HCT116 (cell line): ENCODE results near the gene CASP7. TPM values are rescaled to one million over a fixed set of nuclear protein-coding genes. Genes with fewer than 3 reads are reported as not detected.

ENCODE experiments used
- ATAC-seq: fragments of 200-7000 bp; cut with Tn5 transposase; 2 replicates; pipeline ENCODE4 v1.9.1; 2020; ENCODE audit warnings: mild to moderate bottlenecking, moderate library complexity
- BruUV-seq: library from RNA; stranded (reverse); fragments of 400-500 nt; replicated peaks from 2 replicates; lab custom pipeline; 2021; lab: Mats Ljungman, UMichigan
- CTCF ChIA-PET: fragments of 300-600 bp; sonication (Branson Sonifier 250); formaldehyde crosslinking; loops from one replicate; lab custom pipeline; 2021; ENCODE audit warnings: antibody characterized with exemption; lab: Charles Lee
- POLR2A ChIA-PET: fragments of 300-600, 350-600 bp; sonication (Branson Sonifier 250); formaldehyde crosslinking; loops from one replicate; lab custom pipeline; 2021; ENCODE audit warnings: antibody characterized with exemption; lab: Charles Lee
- RAD21 ChIA-PET, 2 experiments: fragments of 300-600 bp; sonication (Branson Sonifier 250); formaldehyde crosslinking; loops; one replicate each; lab custom pipeline; 2023; ENCODE audit warnings: low total read pairs in 2 of 2; ENCODE audit not compliant: uncharacterized antibody in 2 of 2, unreplicated experiment in 2 of 2, low non-redundant PET in 1 of 2; lab: Charles Lee
- DNase-seq: peaks from one replicate; pipeline ENCODE4 v3.0.0-alpha.2; 2010; ENCODE audit warnings: low read depth, low spot score
- H2AFZ ChIP-seq: fragments of 200-600 bp; shearing (Covaris generic), sonication (generic); 2 replicates; pipeline ENCODE4 v1.6.1; 2017; ENCODE audit warnings: low read depth, mixed run types, mixed read lengths, antibody characterized with exemption, low read length; ENCODE audit not compliant: poor library complexity, severe bottlenecking
- H3K27ac ChIP-seq: 2 replicates; pipeline ENCODE4 v1.5.1; 2012; ENCODE audit warnings: low read depth, low read length
- H3K27me3 ChIP-seq: fragments of 200-600 bp; sonication (generic); 2 replicates; pipeline ENCODE4 v1.6.1; 2016; ENCODE audit warnings: mixed run types, low read length, mixed read lengths; ENCODE audit not compliant: insufficient read depth
- H3K36me3 ChIP-seq, 2 experiments: fragments of 200-500 bp in 1 of 2; fragments of 200-600 bp in 1 of 2; sonication (Bioruptor generic) in 1 of 2; sonication (generic) in 1 of 2; 2 replicates each; pipeline versions ENCODE4 v1.5.1 to v1.6.1; 2014 to 2016; ENCODE audit warnings: low read length in 2 of 2, inconsistent platforms in 1 of 2, mixed read lengths in 1 of 2, mixed run types in 1 of 2; ENCODE audit not compliant: insufficient read depth in 2 of 2, control insufficient read depth in 1 of 2
- H3K4me1 ChIP-seq, 2 experiments: fragments of 200-600 bp in 1 of 2; sonication (generic) in 1 of 2; 2 replicates each; pipeline versions ENCODE4 v1.5.1 to v1.6.1; 2012 to 2017; ENCODE audit warnings: low read length in 2 of 2, inconsistent platforms in 1 of 2, mild to moderate bottlenecking in 1 of 2, mixed read lengths in 1 of 2, mixed run types in 1 of 2, moderate library complexity in 1 of 2; ENCODE audit not compliant: insufficient read depth in 2 of 2, control insufficient read depth in 1 of 2
- H3K4me2 ChIP-seq: fragments of 200-600 bp; sonication (generic); 2 replicates; pipeline ENCODE4 v1.6.1; 2017; ENCODE audit warnings: mixed run types, low read length, mixed read lengths
- H3K4me3 ChIP-seq, 2 experiments: fragments of 200-600 bp in 1 of 2; sonication (generic) in 1 of 2; replicated peaks in 1 of 2; 2 replicates each; pipeline ENCODE4 v1.5.1; 2011 to 2016; ENCODE audit warnings: low read length in 2 of 2, control low read depth in 1 of 2, low read depth in 1 of 2, mild to moderate bottlenecking in 1 of 2, mixed read lengths in 1 of 2, mixed run types in 1 of 2
- H3K79me2 ChIP-seq: fragments of 200-600 bp; sonication (generic); 2 replicates; pipeline ENCODE4 v1.6.1; 2017; ENCODE audit warnings: mild to moderate bottlenecking, mixed run types, low read length, moderate library complexity, mixed read lengths; ENCODE audit not compliant: insufficient read depth
- H3K9ac ChIP-seq: fragments of 200-600 bp; sonication (generic); 2 replicates; pipeline ENCODE4 v1.6.1; 2016; ENCODE audit warnings: low read length, mixed read lengths
- H3K9me2 ChIP-seq: fragments of 200-600 bp; sonication (generic), shearing (Covaris generic); 2 replicates; pipeline ENCODE4 v1.6.1; 2017; ENCODE audit warnings: mixed run types, mild to moderate bottlenecking, moderate library complexity; ENCODE audit not compliant: insufficient read depth
- H3K9me3 ChIP-seq, 2 experiments: fragments of 200-500 bp in 1 of 2; fragments of 200-600 bp in 1 of 2; sonication (Bioruptor generic) in 1 of 2; sonication (generic) in 1 of 2; 2 replicates each; pipeline ENCODE4 v1.6.1; 2014 to 2017; ENCODE audit warnings: low read length in 2 of 2, mixed read lengths in 2 of 2, inconsistent platforms in 1 of 2, low read depth in 1 of 2, mild to moderate bottlenecking in 1 of 2, mixed run types in 1 of 2, moderate library complexity in 1 of 2; ENCODE audit not compliant: control insufficient read depth in 1 of 2, insufficient read depth in 1 of 2
- H4K20me1 ChIP-seq: fragments of 200-600 bp; sonication (generic), shearing (Covaris generic); 2 replicates; pipeline ENCODE4 v1.6.1; 2017; ENCODE audit warnings: mixed run types, mild to moderate bottlenecking, moderate library complexity; ENCODE audit not compliant: insufficient read depth
- CBX3 ChIP-seq: IDR thresholded peaks from 2 replicates; pipeline ENCODE4 v1.6.1; 2012; ENCODE audit warnings: low read depth
- CEBPB ChIP-seq: IDR thresholded peaks from 2 replicates; pipeline ENCODE4 v1.6.1; 2012; ENCODE audit warnings: low read depth
- EGR1 ChIP-seq: IDR thresholded peaks from 2 replicates; pipeline ENCODE4 v1.6.1; 2012; ENCODE audit warnings: low read depth
- EZH2 ChIP-seq: fragments of 200-600 bp; sonication (generic); IDR thresholded peaks from 2 replicates; pipeline ENCODE4 v1.6.1; 2017; ENCODE audit warnings: antibody characterized with exemption, mixed run types
- FOSL1 ChIP-seq: IDR thresholded peaks from 2 replicates; pipeline ENCODE4 v1.6.1; 2012; ENCODE audit warnings: low read depth
- JUND ChIP-seq: IDR thresholded peaks from 2 replicates; pipeline ENCODE4 v1.6.1; 2012
- POLR2AphosphoS5 ChIP-seq: IDR thresholded peaks from 2 replicates; pipeline ENCODE4 v1.6.1; 2011; ENCODE audit warnings: mild to moderate bottlenecking, low read depth, low read length, moderate library complexity
- RAD21 ChIP-seq: IDR thresholded peaks from 2 replicates; pipeline ENCODE4 v1.6.1; 2012; ENCODE audit warnings: low read depth, mild to moderate bottlenecking
- SP1 ChIP-seq: IDR thresholded peaks from 2 replicates; pipeline ENCODE4 v1.6.1; 2012; ENCODE audit warnings: low read depth
- SRF ChIP-seq: IDR thresholded peaks from 2 replicates; pipeline ENCODE4 v1.6.1; 2012; ENCODE audit warnings: low read depth
- TCF7L2 ChIP-seq: IDR thresholded peaks from 2 replicates; pipeline ENCODE4 v1.7.0; 2011; ENCODE audit warnings: borderline replicate concordance, inconsistent platforms; ENCODE audit not compliant: insufficient read depth, insufficient read length; ENCODE audit errors: extremely low read depth
- ZNF274 ChIP-seq: fragments of 200-500 bp; sonication (Bioruptor generic); IDR thresholded peaks from 2 replicates; pipeline ENCODE4 v1.6.1; 2014; ENCODE audit warnings: mild to moderate bottlenecking, low read depth, low read length, inconsistent platforms
- intact Hi-C: fragments of 100-400 bp; cut with micrococcal nuclease; formaldehyde crosslinking; loops from 2 replicates; pipeline ENCODE4 v1.10.0; 2022
- microRNA-seq: library from miRNA; unstranded; fragments of <30 nt; microRNA quantifications from one replicate; pipeline ENCODE4, GENCODE V29; 2016; ENCODE audit warnings: borderline number of aligned reads
- total RNA-seq: library from RNA; stranded (reverse); gene quantifications from one replicate; pipeline ENCODE4 v1.2.1, GENCODE V29; 2021; ENCODE audit not compliant: unreplicated experiment
- TF ChIP-seq, protein P1 (sequence below): IDR thresholded peaks from 2 replicates; pipeline ENCODE4 v1.6.1; 2012
- TF ChIP-seq, protein P2 (sequence below): IDR thresholded peaks from 2 replicates; pipeline ENCODE4 v1.6.1; 2011; ENCODE audit warnings: mild to moderate bottlenecking, low read length, moderate library complexity; ENCODE audit not compliant: insufficient replicate concordance; ENCODE audit errors: extremely low read depth

CASP7 gene
- total RNA-seq, 1 experiment from 2014 or later, result 30.5 TPM

DNA sequence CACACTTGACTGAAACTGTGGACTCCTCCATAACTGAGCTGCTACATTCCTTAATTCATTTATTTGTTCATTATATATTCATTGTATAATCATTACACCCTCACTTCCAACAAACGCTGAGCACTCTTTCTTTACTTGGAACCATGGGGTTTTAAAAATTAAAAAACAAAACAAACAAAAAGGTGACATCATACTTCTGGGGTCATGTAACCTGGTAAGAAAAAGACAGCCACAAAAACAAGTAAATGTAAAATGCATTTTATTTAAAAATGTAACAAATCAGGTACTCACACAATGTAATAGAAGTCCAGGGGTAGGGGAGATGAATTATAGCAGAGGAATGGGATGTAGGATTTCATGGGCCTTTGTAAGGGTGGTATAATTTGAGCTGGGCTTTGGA, 96.8 kb downstream of the CASP7 start:
- no peak for ATAC-seq
- no peak overlapping the region for H3K4me2 ChIP-seq
- CTCF ChIA-PET, result interaction anchor here (1.3 kb wide), 1 partner anchor 97 kb away, joined by 3 read pairs; no protein-coding TSS in a partner anchor
- RAD21 ChIA-PET, result no interaction called here
- TF ChIP-seq RAD21 (no peak), CEBPB (no peak), SP1 (no peak), ZNF274 (no peak), CBX3 (no peak), JUND (no peak), EZH2 (no peak), TCF7L2 (no peak), SRF (no peak), EGR1 (no peak), POLR2AphosphoS5 (no peak), FOSL1 (no peak)
- TF ChIP-seq, protein P1, sequence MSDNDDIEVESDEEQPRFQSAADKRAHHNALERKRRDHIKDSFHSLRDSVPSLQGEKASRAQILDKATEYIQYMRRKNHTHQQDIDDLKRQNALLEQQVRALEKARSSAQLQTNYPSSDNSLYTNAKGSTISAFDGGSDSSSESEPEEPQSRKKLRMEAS, result no peak
- TF ChIP-seq, protein P2, sequence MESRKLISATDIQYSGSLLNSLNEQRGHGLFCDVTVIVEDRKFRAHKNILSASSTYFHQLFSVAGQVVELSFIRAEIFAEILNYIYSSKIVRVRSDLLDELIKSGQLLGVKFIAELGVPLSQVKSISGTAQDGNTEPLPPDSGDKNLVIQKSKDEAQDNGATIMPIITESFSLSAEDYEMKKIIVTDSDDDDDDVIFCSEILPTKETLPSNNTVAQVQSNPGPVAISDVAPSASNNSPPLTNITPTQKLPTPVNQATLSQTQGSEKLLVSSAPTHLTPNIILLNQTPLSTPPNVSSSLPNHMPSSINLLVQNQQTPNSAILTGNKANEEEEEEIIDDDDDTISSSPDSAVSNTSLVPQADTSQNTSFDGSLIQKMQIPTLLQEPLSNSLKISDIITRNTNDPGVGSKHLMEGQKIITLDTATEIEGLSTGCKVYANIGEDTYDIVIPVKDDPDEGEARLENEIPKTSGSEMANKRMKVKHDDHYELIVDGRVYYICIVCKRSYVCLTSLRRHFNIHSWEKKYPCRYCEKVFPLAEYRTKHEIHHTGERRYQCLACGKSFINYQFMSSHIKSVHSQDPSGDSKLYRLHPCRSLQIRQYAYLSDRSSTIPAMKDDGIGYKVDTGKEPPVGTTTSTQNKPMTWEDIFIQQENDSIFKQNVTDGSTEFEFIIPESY, result no peak
- H3K4me3 ChIP-seq, result no peak overlapping the region
- POLR2A ChIA-PET, result no interaction called here
- no peaks in the 10 kb centered on the region for H3K9me3 ChIP-seq
- no peak for DNase-seq
- no peaks in the 10 kb centered on the region for H4K20me1 ChIP-seq
- no peaks in the 10 kb centered on the region for H3K79me2 ChIP-seq
- H3K4me1 ChIP-seq, result no peaks in the 10 kb centered on the region
- H2AFZ ChIP-seq, result no peak overlapping the region
- no peaks in the 10 kb centered on the region for H3K36me3 ChIP-seq
- H3K9me2 ChIP-seq, result no peaks in the 10 kb centered on the region
- intact Hi-C loops, result no loop called here
- no TSS peak for BruUV-seq
- peaks cover 12% of the 10 kb centered on the region for H3K27me3 ChIP-seq
- H3K9ac ChIP-seq, result no peak overlapping the region
- H3K27ac ChIP-seq, result no peak overlapping the region

Small RNA genes within 50 kb of the gene (microRNA-seq; reads per million reads assigned to microRNA genes)
- not detected for gene MIR4483

Other genes starting within 250 kb of the CASP7 start
- gene HABP2, start 126.9 kb upstream of the CASP7 start, total RNA-seq, result 0.20 TPM
- not detected for gene NRAP, start 15.9 kb upstream of the CASP7 start, total RNA-seq
- gene PLEKHS1, start 71.8 kb downstream of the CASP7 start, total RNA-seq, result not detected
- gene DCLRE1A, start 174.2 kb downstream of the CASP7 start, total RNA-seq, result 13.9 TPM
- 56.3 TPM for gene NHLRC2, start 174.7 kb downstream of the CASP7 start, total RNA-seq